Tibial artery (tissue), 4 donors: ENCODE measurements around the gene MACROD2.
"Not testable (repeated sequence)": the region's sequence is repeated elsewhere in the genome, so short reads cannot be mapped to it uniquely, and the experiment has no call there.

ENCODE experiments used
- DNase-seq, 2 donors: peaks; one replicate each; pipeline ENCODE4 v3.0.0-alpha.2; 2019
- H3K27ac ChIP-seq, 2 donors: fragments of 200-600 bp; sonication (generic) in 1 of 2; 1 replicate in 1 of 2; 2 replicates in 1 of 2; pipeline ENCODE4 v1.5.1; 2018 to 2019; ENCODE audit warnings: mild to moderate bottlenecking in 1 of 2
- H3K27me3 ChIP-seq, 2 donors: fragments of 200-600 bp; sonication (generic) in 1 of 2; one replicate each; pipeline versions ENCODE4 v1.5.1 to v1.6.0; 2016 to 2019
- H3K36me3 ChIP-seq, 3 donors: fragments of 200-600 bp; sonication (generic) in 2 of 3; one replicate each; pipeline ENCODE4 v1.5.1; 2016 to 2019; ENCODE audit warnings: mild to moderate bottlenecking in 2 of 3
- H3K4me1 ChIP-seq, 4 donors: fragments of 200-600 bp; sonication (generic) in 2 of 4; 1 replicate in 3 of 4; 2 replicates in 1 of 4; pipeline ENCODE4 v1.5.1; 2016 to 2019
- H3K4me3 ChIP-seq, 2 donors: fragments of 200-600 bp; sonication (generic) in 1 of 2; 1 replicate in 1 of 2; 2 replicates in 1 of 2; pipeline ENCODE4 v1.5.1; 2018 to 2019; ENCODE audit warnings: mild to moderate bottlenecking in 2 of 2
- H3K9me3 ChIP-seq, 3 donors: fragments of 200-600 bp; sonication (generic) in 1 of 3; one replicate each; pipeline ENCODE4 v1.5.1; 2016 to 2019
- intact Hi-C: fragments of 100-400 bp; cut with DNase I; formaldehyde crosslinking; loops from one replicate; pipeline ENCODE4 v1.15.0; 2023; ENCODE audit warnings: low total_unique reads
- TF ChIP-seq, protein P1 (sequence below), 2 experiments: fragments of 200-600 bp in 1 of 2; fragments of 450-650 bp in 1 of 2; IDR thresholded peaks; one replicate each; pipeline ENCODE4 v1.5.1; 2017 to 2019; ENCODE audit warnings: antibody characterized with exemption in 2 of 2, mild to moderate bottlenecking in 1 of 2, moderate library complexity in 1 of 2

The MACROD2 gene

GRCh38 chr20:15967334-15967733, 1972.0 kb downstream of the MACROD2 start:
- intact Hi-C loops: no loop called here
- no peak for DNase-seq
- H3K4me3 ChIP-seq: no peak overlapping the region

DNA sequence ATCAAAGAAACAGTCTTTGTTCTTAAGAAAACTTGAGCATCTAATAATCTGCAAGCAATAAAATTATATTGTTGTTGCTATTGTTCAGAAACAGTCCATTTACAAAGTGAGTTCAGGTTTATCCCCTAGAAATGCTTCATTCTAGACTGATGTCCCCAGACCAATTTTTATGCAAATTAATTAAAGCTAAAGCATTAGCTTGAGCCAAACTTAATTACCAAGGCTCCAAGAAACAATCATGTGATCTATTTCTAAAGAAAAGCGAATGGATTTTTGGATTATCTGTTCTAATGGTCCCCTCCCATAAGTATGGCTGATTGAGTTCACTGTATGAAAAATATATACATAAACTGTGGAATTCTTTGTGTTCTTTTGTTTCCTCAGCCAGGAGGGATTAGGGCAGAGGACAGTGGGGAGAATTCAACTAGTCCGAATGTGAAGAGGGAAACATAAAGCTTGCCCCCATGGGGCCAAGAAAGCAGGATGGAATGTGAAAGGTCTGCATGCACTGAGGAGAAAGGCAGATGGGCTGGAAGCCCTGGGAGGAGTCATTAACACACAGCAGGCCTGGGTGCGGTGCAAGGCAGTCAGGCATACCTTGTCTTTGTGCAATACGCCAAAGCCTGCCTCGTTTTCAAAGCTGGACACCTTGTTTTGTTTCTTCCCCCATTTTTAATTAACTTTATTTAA, 1980.9 kb downstream of the MACROD2 start:
- TF ChIP-seq, protein P1, sequence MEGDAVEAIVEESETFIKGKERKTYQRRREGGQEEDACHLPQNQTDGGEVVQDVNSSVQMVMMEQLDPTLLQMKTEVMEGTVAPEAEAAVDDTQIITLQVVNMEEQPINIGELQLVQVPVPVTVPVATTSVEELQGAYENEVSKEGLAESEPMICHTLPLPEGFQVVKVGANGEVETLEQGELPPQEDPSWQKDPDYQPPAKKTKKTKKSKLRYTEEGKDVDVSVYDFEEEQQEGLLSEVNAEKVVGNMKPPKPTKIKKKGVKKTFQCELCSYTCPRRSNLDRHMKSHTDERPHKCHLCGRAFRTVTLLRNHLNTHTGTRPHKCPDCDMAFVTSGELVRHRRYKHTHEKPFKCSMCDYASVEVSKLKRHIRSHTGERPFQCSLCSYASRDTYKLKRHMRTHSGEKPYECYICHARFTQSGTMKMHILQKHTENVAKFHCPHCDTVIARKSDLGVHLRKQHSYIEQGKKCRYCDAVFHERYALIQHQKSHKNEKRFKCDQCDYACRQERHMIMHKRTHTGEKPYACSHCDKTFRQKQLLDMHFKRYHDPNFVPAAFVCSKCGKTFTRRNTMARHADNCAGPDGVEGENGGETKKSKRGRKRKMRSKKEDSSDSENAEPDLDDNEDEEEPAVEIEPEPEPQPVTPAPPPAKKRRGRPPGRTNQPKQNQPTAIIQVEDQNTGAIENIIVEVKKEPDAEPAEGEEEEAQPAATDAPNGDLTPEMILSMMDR (IDR thresholded peaks at IDR 0.05): no peak
- intact Hi-C loops: no loop called here
- Histone ChIP-seq H3K27ac (no peak overlapping the region), H3K36me3 (no peaks in the 10 kb centered on the region), H3K27me3 (no peaks in the 10 kb centered on the region), H3K4me3 (no peak overlapping the region), H3K9me3 (peaks cover 0 to 10% (median 0%) of the 10 kb centered on the region in 3 donors), H3K4me1 (no peaks in the 10 kb centered on the region)
- DNase-seq: no peak

More at GRCh38 chr20:15967334-15967733, 1972.0 kb downstream of the MACROD2 start:
- Histone ChIP-seq H3K9me3 (peaks cover 0 to 9% (median 0%) of the 10 kb centered on the region in 3 donors), H3K36me3 (no peaks in the 10 kb centered on the region), H3K27me3 (no peaks in the 10 kb centered on the region), H3K27ac (no peak overlapping the region), H3K4me1 (no peaks in the 10 kb centered on the region)
- TF ChIP-seq, protein P1 (IDR thresholded peaks at IDR 0.05): no peak

DNA sequence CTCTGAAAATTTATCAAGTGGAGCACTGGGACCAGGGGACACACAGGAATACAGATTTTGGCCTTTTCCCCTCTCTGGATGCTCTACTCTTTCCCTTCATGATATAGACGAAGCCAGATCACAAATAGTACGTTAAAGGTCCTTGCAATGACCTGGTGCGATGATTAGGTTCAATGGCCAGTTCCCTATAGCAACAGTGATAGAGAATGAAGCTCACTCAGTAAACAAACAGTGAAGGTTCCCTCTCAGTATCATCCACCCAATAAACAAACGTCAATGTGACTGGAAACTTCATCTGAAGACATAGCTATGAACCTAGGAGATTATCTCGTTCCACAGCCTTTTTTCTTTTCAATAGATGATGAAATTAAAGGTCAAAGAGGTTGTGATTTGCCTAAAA, 1981.7 kb downstream of the MACROD2 start:
- intact Hi-C loops: no loop called here
- H3K27me3 ChIP-seq: no peaks in the 10 kb centered on the region
- DNase-seq: no peak

GRCh38 chr20:15977758-15978157, 1982.4 kb downstream of the MACROD2 start:
- DNase-seq: no peak
- TF ChIP-seq, protein P1 (IDR thresholded peaks at IDR 0.05): no peak
- no peak overlapping the region for H3K27ac ChIP-seq
- intact Hi-C loops: no loop called here
- H3K27me3 ChIP-seq: no peaks in the 10 kb centered on the region
- H3K4me3 ChIP-seq: no peak overlapping the region
- H3K36me3 ChIP-seq: no peaks in the 10 kb centered on the region
- H3K9me3 ChIP-seq: no peaks in the 10 kb centered on the region
- H3K4me1 ChIP-seq: no peaks in the 10 kb centered on the region

More for the DNA sequence above, 1981.7 kb downstream of the MACROD2 start:
- no peaks in the 10 kb centered on the region for H3K36me3 ChIP-seq
- no peaks in the 10 kb centered on the region for H3K4me1 ChIP-seq
- H3K27ac ChIP-seq: no peak overlapping the region
- peaks cover 0 to 4% (median 0%) of the 10 kb centered on the region in 3 donors for H3K9me3 ChIP-seq
- TF ChIP-seq, protein P1 (IDR thresholded peaks at IDR 0.05): no peak
- no peak overlapping the region for H3K4me3 ChIP-seq

DNA sequence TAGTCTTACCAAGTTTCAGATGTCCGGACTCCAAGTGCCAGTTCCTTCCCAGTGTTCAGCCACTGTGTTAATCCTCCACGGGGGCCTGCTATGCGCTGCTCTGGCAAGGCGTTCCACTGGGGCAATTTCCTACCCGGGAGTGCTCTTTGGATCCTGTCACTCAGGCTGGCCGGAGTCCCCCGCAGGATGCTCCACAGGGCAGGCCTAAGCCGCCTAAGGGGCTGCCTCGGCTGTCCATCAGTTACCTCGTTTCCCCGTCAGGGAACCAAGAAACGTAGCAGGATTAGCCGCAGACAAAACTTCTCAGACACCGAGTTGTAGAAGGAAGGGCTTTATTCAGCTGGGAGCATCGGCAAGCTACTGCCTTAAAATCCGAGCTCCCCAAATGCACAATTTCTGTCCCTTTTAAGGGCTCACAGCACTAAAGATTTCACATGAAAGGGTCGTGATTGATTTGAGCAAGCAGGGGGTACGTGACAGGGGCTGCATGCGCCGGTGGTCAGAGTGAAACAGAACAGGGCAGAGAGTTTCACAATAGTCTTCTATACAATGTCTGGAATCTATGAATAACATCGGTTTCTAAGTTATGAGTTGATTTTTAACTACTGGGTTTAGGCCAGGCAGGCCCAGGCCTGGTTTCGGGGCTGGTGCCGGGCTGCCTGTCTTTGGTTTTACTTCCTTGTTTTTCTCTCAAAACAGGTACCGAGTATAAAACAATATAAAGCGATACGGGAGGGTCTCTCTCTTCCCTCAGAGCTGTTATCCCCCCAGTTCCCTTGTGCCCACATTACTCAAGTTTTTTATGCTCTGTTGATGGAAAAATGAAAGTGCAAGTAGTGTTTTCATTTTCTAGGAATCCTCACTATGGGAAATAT, 1990.4 kb downstream of the MACROD2 start:
- H3K4me1 ChIP-seq, H3K27ac ChIP-seq, DNase-seq, intact Hi-C loops, H3K4me3 ChIP-seq, H3K9me3 ChIP-seq, H3K36me3 ChIP-seq, H3K27me3 ChIP-seq: not testable (repeated sequence)

GRCh38 chr20:15986690-15987089, 1991.4 kb downstream of the MACROD2 start:
- DNase-seq: no peak
- Histone ChIP-seq H3K27me3 (no peaks in the 10 kb centered on the region), H3K4me3 (no peak overlapping the region), H3K4me1 (no peaks in the 10 kb centered on the region), H3K9me3 (no peaks in the 10 kb centered on the region), H3K36me3 (no peaks in the 10 kb centered on the region), H3K27ac (no peak overlapping the region)
- intact Hi-C loops: no loop called here
- TF ChIP-seq, protein P1 (IDR thresholded peaks at IDR 0.05): no peak
